AG09309 (cell line): ENCODE data around the gene COL7A1.

Experiments used
- DNase-seq: peaks from one replicate; pipeline ENCODE4 v3.0.0-alpha.2; 2010; ENCODE audit warnings: low read depth
- H3K4me3 ChIP-seq: 2 replicates; pipeline ENCODE4 v1.5.1; 2011; ENCODE audit warnings: mild to moderate bottlenecking, low read depth, low read length, moderate library complexity; ENCODE audit not compliant: control insufficient read depth
- TF ChIP-seq, protein P1 (sequence below): IDR thresholded peaks from 2 replicates; pipeline ENCODE4 v1.5.1; 2011; ENCODE audit warnings: mild to moderate bottlenecking, low read depth, low read length, inconsistent platforms; ENCODE audit not compliant: insufficient read depth, control insufficient read depth; ENCODE audit errors: missing control alignments

Gene COL7A1

DNA sequence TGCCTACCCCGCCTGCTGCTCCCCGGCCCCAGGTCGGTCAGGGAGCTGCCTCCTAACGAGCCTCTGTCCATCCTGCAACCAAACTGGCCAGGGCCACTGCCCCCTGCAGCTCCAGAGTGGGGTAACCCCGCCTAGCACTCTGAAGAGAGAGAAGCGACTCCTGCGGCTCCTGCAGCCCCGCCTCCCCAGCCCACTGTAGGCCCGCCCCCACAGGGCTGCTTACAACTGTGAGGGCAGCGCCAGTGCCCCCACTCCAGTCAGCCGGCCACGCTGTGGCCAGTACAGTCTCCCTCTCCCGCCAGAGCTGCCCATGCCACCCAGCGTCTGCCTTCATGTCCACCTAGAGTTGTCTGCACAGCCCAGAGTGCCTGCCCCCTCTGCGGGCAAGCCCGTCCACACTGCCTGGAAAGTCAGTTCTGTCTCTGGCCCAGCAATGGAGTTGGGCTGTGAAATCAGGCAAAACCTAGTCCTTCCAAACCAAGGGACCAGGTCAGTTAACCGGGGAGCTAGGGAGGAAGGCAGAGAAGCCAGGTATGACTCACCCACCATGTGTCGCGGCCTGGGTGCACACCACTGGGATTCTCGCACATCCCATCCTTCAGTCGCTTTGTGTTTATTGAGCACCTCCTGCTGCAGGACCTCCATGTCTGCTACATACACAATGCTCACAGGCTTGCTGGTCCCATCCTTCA lies 33.9 kb downstream of the COL7A1 start:
- DNase-seq, result no peak
- TF ChIP-seq, protein P1, sequence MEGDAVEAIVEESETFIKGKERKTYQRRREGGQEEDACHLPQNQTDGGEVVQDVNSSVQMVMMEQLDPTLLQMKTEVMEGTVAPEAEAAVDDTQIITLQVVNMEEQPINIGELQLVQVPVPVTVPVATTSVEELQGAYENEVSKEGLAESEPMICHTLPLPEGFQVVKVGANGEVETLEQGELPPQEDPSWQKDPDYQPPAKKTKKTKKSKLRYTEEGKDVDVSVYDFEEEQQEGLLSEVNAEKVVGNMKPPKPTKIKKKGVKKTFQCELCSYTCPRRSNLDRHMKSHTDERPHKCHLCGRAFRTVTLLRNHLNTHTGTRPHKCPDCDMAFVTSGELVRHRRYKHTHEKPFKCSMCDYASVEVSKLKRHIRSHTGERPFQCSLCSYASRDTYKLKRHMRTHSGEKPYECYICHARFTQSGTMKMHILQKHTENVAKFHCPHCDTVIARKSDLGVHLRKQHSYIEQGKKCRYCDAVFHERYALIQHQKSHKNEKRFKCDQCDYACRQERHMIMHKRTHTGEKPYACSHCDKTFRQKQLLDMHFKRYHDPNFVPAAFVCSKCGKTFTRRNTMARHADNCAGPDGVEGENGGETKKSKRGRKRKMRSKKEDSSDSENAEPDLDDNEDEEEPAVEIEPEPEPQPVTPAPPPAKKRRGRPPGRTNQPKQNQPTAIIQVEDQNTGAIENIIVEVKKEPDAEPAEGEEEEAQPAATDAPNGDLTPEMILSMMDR, result peak; percentile 47
- H3K4me3 ChIP-seq, result peak overlapping the region; percentile 9

DNA sequence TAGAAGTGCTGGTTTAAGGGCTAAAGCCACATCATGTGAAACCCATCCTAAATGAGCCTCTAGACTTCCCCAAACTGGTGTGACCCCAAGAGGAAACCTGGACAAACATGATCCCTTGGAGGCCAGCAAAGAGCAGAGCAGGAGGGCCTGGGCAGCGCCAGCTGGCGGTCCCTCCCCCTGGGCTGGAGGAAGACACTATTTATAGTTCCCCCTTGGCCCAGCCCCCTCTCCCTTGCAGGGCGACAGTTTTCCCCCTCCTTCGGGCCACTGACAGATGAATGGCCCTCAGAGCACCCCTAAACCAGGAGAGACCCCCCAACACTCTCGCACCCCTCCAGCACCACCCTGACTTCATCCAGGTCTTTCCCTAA lies 34.5 kb downstream of the COL7A1 start:
- peak overlapping the region; percentile 9 for H3K4me3 ChIP-seq
- no peak for DNase-seq
- TF ChIP-seq, protein P1, result no peak

DNA sequence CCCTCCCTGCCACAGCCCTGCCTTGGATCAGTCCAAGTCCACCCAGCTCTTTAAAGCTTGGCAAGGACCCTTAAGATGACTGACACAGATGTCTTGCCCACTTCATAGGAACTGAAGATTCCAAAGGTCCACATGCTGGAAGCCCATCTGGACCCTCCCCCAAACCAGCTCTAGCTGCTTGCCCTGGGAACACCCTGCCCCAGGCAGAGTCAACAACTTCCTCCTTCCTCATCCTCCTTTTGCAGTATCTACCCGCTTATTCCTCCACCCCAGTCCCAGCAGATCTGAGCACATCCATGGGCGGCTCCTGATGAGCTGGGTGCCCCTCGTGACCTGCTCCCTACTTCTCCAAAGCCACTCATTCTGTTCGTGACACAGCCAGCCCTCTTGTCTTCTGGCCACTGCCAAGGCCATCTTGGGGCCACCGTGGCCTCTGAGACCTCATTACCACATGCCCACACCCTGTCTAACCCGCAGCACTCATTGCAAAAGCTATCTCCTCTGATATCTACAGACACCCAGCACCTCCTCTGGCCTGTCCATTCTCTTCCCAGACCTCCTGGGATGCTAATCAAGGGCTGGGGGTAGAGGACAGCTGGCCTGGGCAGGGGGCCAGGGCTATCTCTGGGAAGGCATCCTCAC lies 36.5 kb downstream of the COL7A1 start:
- H3K4me3 ChIP-seq, result no peak overlapping the region
- no peak for DNase-seq
- TF ChIP-seq, protein P1, result no peak

DNA sequence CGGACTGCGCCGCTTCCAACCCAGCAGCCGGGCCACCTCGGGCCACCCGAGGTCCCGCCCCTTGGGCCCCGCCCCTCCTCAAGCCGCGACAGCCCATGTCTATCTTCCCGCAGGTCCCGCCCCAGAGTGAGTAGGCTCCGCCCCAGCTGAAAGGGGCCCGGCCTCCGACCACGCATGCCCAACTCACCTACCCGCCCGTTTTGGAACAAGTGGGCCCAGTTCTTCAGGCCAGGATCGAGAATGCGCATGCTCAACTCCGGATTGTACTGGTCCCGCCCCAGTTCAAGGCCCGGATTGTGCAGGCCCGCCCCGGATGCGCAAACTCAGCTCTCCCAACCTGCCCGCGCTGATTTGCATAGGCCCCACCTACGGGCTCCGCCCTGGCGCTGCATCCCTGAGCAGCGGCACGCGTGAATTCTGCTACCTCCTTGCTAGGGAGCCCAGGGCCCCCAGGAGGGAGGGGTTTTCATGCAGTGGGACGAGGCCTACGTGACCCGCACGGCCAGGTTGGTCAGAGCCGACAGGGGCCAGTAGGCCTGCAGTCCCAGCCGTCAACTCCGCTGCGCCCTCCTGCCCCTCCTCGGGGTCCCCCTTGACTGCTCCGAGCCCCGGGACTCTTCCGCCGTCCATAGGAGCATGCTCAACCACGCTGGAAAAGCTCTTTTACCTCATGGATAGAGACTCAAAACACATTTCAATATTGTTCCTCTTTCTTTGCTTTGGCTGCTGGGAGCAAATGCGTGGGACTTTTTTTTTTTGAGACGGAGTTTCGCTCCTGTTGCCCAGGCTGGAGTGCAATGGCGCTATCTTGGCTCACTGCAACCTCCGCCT lies 38.1 kb downstream of the COL7A1 start, which contains the start of gene PFKFB4:
Gene PFKFB4, minus strand, starts transcription at position 8 of the 831 bp plus-strand sequence. CDS start 26 bp downstream, outside the sequence.
- peak; percentile 95 for DNase-seq
- TF ChIP-seq, protein P1, result no peak
- H3K4me3 ChIP-seq, result peak within 1 kb of the TSS; percentile 58

DNA sequence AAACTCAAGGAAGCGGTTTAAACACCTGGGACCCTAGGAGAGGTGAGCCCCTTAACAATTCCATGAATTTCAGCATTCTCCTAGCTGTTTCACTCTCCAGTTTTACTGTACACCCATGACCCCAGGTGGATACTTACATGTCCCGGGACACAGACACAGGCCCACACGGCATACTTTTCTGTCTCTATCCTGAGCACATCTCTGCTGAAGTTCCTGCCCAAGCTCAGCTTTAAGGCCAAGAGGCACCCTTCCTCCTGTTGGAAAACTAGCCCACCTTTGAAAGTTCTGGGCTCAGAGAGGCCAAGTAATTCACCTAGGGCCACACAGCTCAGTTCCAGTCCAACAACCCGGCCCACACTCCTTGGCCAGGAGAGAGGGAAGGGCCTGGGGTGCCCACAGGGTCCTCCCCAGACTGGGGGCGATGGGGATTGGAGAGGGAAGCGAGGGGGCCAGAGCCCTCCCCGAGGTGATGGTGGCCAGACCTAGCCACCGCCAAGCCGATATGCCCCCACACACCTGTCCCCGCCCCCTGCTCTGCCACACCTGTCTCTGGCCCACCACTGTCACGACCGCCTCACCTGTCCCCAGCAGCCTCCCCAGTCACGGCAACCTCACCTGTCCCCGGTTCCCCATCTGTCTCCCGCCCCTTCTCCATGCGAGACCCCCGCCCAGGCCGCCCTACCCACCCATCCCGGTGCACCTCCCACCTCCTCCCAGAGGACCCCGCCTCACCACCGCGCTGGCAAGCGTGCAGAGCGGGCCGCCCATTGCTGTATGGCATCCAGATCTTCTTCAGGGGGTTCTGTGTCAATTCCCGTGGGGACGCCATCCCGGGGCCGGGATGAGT lies 39.0 kb downstream of the COL7A1 start:
- DNase-seq, result no peak
- TF ChIP-seq, protein P1, result no peak
- H3K4me3 ChIP-seq, result peak overlapping the region; percentile 58
